Measurements from ENCODE around the gene RIMS4. TPM values are rescaled to one million over a fixed set of nuclear protein-coding genes. Genes with fewer than 3 reads are reported as not detected.

RIMS4 gene
- total RNA-seq, 2 experiments from 2014 or later, result not detected

DNA sequence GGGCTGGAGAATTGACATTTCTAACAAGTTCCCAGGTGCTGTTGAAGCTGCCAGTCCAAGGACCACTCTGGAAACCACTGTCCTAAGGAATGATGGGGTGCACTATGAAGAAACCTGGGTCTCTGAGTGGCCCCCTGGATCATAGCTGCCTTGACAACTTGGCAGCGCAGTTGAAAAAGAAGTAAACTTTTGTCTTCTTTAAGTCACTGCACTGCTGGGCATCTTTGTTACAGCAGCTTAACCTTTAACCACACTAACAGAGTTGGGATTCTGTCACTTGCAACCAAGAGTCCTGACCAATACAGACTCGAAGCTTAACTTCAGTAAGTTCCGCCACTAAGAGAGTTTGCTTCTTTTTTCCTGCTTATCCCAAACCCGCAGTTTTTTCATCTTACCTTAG is 73.2 kb downstream of the RIMS4 start:
- intact Hi-C loops (cut with micrococcal nuclease), result no loop called here
- TF ChIP-seq, protein P1, sequence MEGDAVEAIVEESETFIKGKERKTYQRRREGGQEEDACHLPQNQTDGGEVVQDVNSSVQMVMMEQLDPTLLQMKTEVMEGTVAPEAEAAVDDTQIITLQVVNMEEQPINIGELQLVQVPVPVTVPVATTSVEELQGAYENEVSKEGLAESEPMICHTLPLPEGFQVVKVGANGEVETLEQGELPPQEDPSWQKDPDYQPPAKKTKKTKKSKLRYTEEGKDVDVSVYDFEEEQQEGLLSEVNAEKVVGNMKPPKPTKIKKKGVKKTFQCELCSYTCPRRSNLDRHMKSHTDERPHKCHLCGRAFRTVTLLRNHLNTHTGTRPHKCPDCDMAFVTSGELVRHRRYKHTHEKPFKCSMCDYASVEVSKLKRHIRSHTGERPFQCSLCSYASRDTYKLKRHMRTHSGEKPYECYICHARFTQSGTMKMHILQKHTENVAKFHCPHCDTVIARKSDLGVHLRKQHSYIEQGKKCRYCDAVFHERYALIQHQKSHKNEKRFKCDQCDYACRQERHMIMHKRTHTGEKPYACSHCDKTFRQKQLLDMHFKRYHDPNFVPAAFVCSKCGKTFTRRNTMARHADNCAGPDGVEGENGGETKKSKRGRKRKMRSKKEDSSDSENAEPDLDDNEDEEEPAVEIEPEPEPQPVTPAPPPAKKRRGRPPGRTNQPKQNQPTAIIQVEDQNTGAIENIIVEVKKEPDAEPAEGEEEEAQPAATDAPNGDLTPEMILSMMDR (IDR thresholded peaks at IDR 0.05), result no peak
- no peak for ATAC-seq
- Mint-ChIP-seq H3K9me3 (peaks cover 4% of the 10 kb centered on the region), H3K4me3 (no peak overlapping the region), H3K27me3 (no peaks in the 10 kb centered on the region), H3K36me3 (ENCODE audit: low read depth) (no peaks in the 10 kb centered on the region), H3K4me1 (ENCODE audit: low read depth) (peaks cover 21% of the 10 kb centered on the region), H3K27ac (no peak overlapping the region)
- DNase-seq, result no peak
- ChIA-PET POLR2A (no interaction called here), CTCF (interaction anchor here (1.5 to 9.5 kb wide), 3 partner anchors 10 to 557 kb away, joined by 4 to 57 read pairs (median 10); no protein-coding TSS in a partner anchor)

- ChIA-PET CTCF (interaction anchor here (0.6 to 9.5 kb wide), 4 partner anchors 10 to 558 kb away, joined by 4 to 57 read pairs (median 7); no protein-coding TSS in a partner anchor), POLR2A (no interaction called here)
- peaks cover 4% of the 10 kb centered on the region for H3K9me3 Mint-ChIP-seq
- TF ChIP-seq, protein P1 (IDR thresholded peaks at IDR 0.05), result no peak
- H3K4me1 Mint-ChIP-seq (ENCODE audit: low read depth), result peaks cover 25% of the 10 kb centered on the region
- ATAC-seq (peak; percentile 71), DNase-seq (peak; percentile 50)
- intact Hi-C loops (cut with micrococcal nuclease), result no loop called here
- H3K27me3 Mint-ChIP-seq, result no peaks in the 10 kb centered on the region
- H3K27ac Mint-ChIP-seq, result peak overlapping the region; percentile 43
- peak overlapping the region; percentile 51 for H3K4me3 Mint-ChIP-seq
- H3K36me3 Mint-ChIP-seq (ENCODE audit: low read depth), result no peaks in the 10 kb centered on the region
These were observed 74.0 kb downstream of the RIMS4 start for GRCh38 chr20:44736170-44737021.

DNA sequence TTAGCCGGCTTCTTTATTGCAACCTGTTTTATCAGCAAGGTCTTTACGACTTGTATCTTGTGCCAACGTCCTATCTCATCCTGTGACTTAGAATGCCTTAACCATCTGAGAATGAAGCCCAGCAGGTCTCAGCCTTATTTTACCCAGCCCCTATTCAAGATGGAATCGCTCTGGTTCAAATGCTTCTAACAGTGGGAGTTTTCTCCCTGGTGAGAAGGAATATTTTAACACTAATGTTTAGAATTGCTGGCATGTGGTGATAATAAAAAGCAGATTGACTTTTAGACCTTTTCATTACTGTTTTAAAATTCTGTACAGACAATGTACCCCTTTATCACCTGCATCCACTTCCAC is 74.6 kb downstream of the RIMS4 start:
- intact Hi-C loops (cut with micrococcal nuclease), result no loop called here
- Mint-ChIP-seq H3K27ac (no peak overlapping the region), H3K4me1 (ENCODE audit: low read depth) (peaks cover 25% of the 10 kb centered on the region), H3K36me3 (ENCODE audit: low read depth) (no peaks in the 10 kb centered on the region), H3K4me3 (peak overlapping the region; percentile 51), H3K27me3 (no peaks in the 10 kb centered on the region), H3K9me3 (peaks cover 4% of the 10 kb centered on the region)
- TF ChIP-seq, protein P1 (IDR thresholded peaks at IDR 0.05), result no peak
- DNase-seq, result no peak
- ATAC-seq, result no peak
- ChIA-PET CTCF (interaction anchor here (1.3 to 5.8 kb wide), 3 partner anchors 11 to 131 kb away, joined by 4 to 118 read pairs (median 10); no protein-coding TSS in a partner anchor), POLR2A (no interaction called here)

DNA sequence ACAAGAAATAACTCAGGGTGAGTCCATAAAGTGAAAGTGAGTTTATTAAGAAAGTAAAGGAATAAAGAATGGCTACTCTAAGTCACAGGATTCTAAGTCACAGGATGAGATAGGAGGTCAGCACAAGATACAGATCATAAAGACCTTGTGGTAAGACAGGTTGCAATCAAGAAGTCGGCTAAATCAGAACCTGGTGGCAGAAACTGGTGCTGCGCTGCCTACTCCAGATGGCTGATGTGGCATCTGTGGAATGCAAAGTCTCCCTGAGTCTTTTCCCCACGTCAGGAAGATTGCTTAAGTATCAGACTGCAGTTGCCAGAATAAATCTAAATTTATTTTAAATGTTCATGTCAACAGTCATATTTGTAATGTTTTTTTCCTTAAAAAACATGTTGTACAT is 75.4 kb downstream of the RIMS4 start:
- H3K4me1 Mint-ChIP-seq (ENCODE audit: low read depth), result peaks cover 25% of the 10 kb centered on the region

More for the DNA sequence above, 75.4 kb downstream of the RIMS4 start:
- TF ChIP-seq, protein P1 (IDR thresholded peaks at IDR 0.05), result no peak
- ChIA-PET POLR2A (no interaction called here), CTCF (interaction anchor here (1.3 to 5.8 kb wide), 3 partner anchors 12 to 132 kb away, joined by 4 to 118 read pairs (median 10); no protein-coding TSS in a partner anchor)
- H3K4me3 Mint-ChIP-seq, result no peak overlapping the region
- no peak for DNase-seq
- peaks cover 4% of the 10 kb centered on the region for H3K9me3 Mint-ChIP-seq
- no peaks in the 10 kb centered on the region for H3K27me3 Mint-ChIP-seq
- intact Hi-C loops (cut with micrococcal nuclease), result no loop called here
- no peak overlapping the region for H3K27ac Mint-ChIP-seq
- H3K36me3 Mint-ChIP-seq (ENCODE audit: low read depth), result no peaks in the 10 kb centered on the region
- no peak for ATAC-seq

All from activated CD8-positive, alpha-beta T cell treated with anti-CD3 and anti-CD28 coated beads for 36 hours (primary cell).